AML-193 (cell line): Measurements from ENCODE around the gene WNT3.

Source experiments
- DNase-seq, 2 experiments: peaks; one replicate each; lab custom pipeline; 2025; lab: John Stamatoyannopoulos, UW

The WNT3 gene

GRCh38 chr17:46836500-46836899 is 18.0 kb upstream of the WNT3 start:
- no peak for DNase-seq

GRCh38 chr17:46834846-46835245 is 16.4 kb upstream of the WNT3 start:
- no peak for DNase-seq

- DNase-seq = no peak
Measured at GRCh38 chr17:46833840-46834208, 15.3 kb upstream of the WNT3 start.

GRCh38 chr17:46832945-46833839 is 14.7 kb upstream of the WNT3 start:
- no peak for DNase-seq

GRCh38 chr17:46832331-46832821 is 13.9 kb upstream of the WNT3 start:
- no peak for DNase-seq

GRCh38 chr17:46831573-46832330 is 13.3 kb upstream of the WNT3 start:
- no peak for DNase-seq

- DNase-seq = no peak
Measured at GRCh38 chr17:46827274-46827673, 8.8 kb upstream of the WNT3 start.

- DNase-seq = no peak
Measured at GRCh38 chr17:46826116-46826515, 7.6 kb upstream of the WNT3 start.

GRCh38 chr17:46823657-46824056 is 5.2 kb upstream of the WNT3 start:
- DNase-seq = no peak

- DNase-seq = no peak
Measured at GRCh38 chr17:46822388-46822921, 4.0 kb upstream of the WNT3 start.

GRCh38 chr17:46821482-46822387 is 3.2 kb upstream of the WNT3 start:
- DNase-seq = no peak

- DNase-seq = no peak
Measured at GRCh38 chr17:46820592-46821450, 2.3 kb upstream of the WNT3 start.

- DNase-seq = no peak
Measured at GRCh38 chr17:46819906-46820351, 1.4 kb upstream of the WNT3 start.

- DNase-seq = no peak
Measured at GRCh38 chr17:46818929-46819859, 702 bp upstream of the WNT3 start.

GRCh38 chr17:46817901-46818209 is 637 bp downstream of the WNT3 start:
- DNase-seq = no peak

GRCh38 chr17:46817151-46817900 is 1.2 kb downstream of the WNT3 start:
- DNase-seq = no peak

GRCh38 chr17:46815474-46816353 is 2.8 kb downstream of the WNT3 start:
- DNase-seq = no peak

GRCh38 chr17:46814446-46814845 is 4.0 kb downstream of the WNT3 start:
- DNase-seq = no peak
